GM15510 (cell line): ENCODE results near the gene KRTAP1-3.

Experiments
- POLR2A ChIP-seq: IDR thresholded peaks from 3 replicates; pipeline ENCODE4 v1.6.1; 2011; ENCODE audit warnings: borderline replicate concordance; ENCODE audit not compliant: insufficient read length; ENCODE audit errors: extremely low read depth

The KRTAP1-3 gene

GRCh38 chr17:40997361-40997760 is 37.3 kb downstream of the KRTAP1-3 start:
- no peak for TF ChIP-seq POLR2A

DNA sequence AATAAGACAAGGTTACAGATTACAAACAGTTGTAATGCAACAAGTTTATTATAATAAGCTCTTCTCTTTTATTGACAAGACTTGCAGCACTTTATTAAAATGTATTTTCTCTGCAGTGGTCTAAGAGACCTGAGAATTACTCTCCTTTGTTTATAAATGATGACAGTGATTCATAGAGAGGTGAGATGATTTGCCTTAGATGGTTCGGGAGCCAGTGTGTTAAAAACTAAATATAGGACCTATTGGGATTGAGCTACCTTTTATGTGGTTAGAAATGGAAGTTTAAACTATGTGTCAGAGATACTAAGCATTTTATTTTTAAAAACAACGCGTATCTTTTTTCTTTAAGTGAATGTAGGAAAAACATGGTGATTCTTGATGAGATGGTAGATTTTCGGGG is 37.8 kb downstream of the KRTAP1-3 start:
- no peak for TF ChIP-seq POLR2A

DNA sequence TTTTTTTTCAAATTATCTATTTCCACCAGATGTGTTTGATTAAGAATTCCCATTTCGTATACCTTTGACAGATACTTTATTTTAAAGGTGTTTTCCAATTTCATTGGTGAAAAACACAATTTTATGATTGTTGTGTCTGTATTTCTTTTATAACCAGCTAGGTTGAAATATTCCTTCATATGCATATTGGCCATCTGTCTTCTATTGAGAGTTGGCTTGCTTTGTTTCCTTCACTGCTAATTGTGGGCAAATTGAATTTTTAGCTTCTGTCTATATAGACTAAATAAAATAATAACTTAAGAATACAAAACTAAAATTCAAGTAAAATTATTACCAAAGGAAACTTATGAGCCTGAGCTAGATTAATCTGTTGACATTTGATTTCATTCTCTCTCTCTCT is 39.6 kb downstream of the KRTAP1-3 start:
- no peak for TF ChIP-seq POLR2A

DNA sequence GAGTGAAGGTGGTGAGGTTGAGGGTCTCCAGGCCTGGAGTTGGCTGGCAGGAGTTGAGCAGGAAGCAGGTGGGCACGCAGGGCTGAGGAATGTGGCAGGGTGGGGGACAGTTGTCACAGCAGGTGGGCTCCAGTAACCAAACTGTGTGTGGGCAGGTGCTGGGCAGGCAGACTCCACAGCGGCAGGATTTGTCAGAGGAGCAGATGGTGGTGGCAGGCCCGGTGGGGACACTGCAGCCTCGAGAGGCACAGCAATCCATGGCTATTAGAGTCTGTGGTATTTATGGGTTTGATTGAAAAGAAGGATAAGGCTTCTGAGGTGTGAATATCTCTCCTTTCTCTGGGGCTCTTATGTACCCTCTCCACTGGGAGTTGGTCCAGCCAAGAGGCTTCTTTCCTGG is 40.8 kb downstream of the KRTAP1-3 start, which contains the start of gene KRTAP3-3:
Gene KRTAP3-3, minus strand, starts transcription at position 326 of the 400 bp plus-strand sequence. Its CDS starts 67 bp downstream, at position 259.
- TF ChIP-seq POLR2A: no peak

- TF ChIP-seq POLR2A: no peak
Observed at GRCh38 chr17:40993084-40993483, 41.6 kb downstream of the KRTAP1-3 start.

DNA sequence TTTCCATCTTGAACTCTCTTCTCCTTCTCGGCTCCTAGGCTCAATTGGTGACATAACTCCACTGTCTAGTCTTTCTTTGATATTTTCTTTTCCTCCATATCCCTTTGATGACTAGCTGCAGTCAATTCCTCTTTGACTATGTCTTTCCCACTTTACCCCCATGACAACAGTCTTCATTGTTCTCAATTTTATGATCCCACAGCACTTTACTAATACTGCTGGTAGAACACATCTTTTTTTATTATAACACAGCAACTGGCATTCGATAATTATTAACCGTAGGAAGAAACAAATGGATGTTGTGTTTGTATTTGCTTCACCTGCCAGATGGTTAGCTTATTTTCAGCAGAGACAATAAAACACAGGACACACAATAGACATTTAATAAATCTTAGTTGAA is 42.0 kb downstream of the KRTAP1-3 start:
- TF ChIP-seq POLR2A: no peak

GRCh38 chr17:40986920-40987319 is 47.8 kb downstream of the KRTAP1-3 start:
- TF ChIP-seq POLR2A: no peak

DNA sequence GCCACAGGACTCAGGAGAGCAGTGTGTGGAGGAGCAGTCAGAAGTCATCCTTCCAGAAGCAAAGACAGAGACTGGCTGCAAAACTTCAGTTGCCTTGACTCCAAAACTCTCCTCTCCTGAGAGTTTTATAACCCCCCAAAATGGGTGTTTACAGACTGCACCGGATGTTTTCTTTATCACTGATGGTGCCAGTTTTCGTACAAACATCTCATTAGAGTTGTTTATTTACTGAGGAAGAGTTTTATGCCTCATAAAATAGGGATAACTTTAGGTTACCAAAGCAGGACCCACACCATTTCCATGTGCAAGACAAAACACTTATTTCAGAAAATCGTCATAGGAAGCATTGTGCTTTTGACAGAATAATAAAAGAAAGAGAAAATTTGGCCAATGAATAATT is 50.4 kb downstream of the KRTAP1-3 start, which contains the start of gene KRT40:
Gene KRT40, minus strand, starts transcription at position 101 of the 400 bp plus-strand sequence. Its CDS starts 53 bp downstream, at position 48.
- TF ChIP-seq POLR2A: no peak
